GM19043 (cell line): ENCODE measurements around the gene CAMP.
"Not testable (repeated sequence)": the region's sequence is repeated elsewhere in the genome, so short reads cannot be mapped to it uniquely, and the experiment has no call there.

ENCODE experiments used
- ATAC-seq: cut with Tn5 transposase; IDR thresholded peaks from one replicate; pipeline ENCODE4 v1.9.1; 2021; ENCODE audit warnings: low read depth; ENCODE audit not compliant: unreplicated experiment

The CAMP gene

DNA sequence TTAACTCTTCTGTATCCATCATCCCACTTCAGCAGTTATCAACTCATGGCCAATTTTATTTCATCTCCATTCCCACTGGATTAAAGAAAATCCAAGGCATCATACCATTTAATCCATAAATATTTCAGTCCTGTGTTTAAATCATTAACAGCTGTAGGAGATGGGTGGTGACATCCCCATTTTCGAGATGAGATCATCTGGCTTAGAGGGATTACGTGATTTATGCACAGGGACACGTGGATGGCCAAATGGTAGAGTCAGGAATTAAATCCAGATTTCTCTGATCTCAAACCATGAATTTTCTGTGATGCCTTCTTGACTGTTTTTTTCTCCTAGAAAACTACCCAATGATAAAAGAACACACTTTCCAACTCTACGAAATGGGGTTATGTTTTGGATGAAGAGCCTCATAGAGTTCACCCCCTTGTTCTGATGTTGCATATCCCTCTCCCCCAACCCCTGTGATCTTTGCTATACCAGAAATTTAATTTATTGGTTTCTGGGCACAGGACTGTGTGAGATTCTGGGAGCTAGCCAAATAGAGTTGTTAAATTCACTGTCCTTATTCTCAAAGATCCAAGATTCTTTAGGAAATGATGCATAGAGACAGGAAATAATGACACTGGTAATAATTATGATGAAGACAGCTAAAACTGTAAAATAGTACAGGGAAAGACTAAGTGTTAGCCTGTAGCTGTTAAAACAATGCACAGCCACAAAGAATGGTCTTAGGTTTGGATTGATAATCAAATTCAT lies 25.0 kb downstream of the CAMP start:
- ATAC-seq: no peak

DNA sequence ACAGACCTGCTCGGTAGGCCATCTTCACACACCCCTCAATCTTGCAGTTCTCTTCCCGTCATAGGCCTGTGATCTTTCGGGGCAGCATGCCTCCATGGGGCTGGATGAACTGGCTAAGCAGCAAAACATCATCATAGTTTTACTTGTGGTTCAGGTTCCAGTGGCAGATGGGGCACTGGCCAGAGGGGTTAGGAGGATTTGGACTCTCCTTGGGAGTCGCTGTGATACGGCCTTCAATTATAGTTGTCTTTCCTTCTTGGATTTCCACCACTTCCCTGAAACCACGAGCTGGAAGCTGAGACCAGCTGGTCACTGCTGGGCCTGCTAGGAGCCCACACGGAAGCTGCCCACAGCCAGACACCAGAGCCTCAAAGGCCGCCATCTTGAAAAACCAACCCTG lies 33.3 kb downstream of the CAMP start:
- no peak for ATAC-seq

DNA sequence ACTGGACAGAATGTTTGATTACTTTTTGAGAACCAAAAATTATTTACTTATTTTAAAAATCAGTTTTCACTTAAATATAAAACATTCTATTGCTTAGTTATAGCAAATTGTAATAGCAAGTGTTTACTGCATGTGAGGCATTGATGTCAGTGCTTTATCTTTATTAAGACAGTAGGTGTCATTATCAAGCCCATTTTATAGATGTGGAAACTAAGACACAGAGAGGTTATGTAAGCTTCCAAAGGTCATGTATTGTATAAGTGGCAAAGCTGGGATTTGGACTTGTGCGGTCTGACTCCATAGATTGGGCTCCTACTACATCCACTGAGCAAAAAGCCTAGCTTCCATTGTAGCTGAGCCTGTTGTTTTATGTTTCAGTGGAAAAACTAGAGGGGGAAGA lies 35.2 kb downstream of the CAMP start:
- ATAC-seq: no peak

DNA sequence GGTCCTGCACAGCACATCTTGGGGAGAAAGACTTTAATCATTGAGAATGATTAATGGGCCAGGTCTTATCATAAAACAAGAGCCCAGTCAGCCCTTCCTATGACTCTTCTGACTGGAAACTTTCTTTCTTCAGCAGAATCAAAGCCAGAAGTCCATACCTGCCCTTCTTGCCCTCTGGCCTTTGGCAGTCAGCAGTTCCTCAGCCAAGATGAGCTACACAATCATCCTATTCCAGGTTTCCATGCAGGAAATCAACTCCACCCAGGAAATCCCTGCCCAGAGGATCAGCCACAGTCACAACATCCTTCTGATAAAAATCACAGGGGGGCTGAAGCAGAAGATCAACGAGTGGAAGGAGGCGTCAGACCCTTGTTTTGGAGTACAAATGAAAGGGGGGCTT lies 44.5 kb downstream of the CAMP start:
- ATAC-seq: no peak

DNA sequence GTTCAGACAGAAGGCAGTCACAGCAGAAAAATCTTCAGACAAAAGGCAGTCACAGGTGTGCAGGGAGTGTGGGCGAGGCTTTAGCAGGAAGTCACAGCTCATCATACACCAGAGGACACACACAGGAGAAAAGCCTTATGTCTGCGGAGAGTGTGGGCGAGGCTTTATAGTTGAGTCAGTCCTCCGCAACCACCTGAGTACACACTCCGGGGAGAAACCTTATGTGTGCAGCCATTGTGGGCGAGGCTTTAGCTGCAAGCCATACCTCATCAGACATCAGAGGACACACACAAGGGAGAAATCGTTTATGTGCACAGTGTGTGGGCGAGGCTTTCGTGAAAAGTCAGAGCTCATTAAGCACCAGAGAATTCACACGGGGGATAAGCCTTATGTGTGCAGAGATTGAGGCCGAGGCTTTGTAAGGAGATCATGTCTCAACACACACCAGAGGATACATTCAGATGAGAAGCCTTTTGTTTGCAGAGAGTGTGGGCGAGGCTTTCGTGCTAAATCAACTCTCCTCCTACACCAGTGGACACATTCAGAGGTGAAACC lies 45.2 kb downstream of the CAMP start:
- ATAC-seq: no peak

DNA sequence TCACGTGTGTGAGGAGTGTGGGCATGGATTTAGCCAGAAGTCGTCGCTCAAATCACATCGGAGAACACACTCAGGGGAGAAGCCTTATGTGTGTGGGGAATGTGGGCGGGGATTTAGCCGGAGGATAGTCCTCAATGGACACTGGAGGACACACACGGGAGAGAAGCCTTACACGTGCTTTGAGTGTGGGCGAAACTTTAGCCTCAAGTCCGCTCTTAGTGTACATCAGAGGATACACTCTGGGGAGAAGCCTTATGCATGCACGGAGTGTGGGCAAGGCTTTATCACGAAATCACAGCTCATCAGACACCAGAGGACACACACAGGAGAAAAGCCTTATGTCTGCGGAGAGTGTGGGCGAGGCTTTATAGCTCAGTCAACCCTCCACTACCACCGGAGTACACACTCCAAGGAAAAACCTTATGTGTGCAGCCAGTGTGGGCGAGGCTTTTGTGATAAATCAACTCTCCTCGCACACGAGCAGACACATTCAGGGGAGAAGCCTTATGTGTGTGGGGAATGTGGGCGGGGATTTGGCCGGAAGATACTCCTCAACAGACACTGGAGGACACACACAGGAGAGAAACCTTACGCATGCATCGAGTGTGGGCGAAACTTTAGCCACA lies 45.8 kb downstream of the CAMP start:
- no peak for ATAC-seq

DNA sequence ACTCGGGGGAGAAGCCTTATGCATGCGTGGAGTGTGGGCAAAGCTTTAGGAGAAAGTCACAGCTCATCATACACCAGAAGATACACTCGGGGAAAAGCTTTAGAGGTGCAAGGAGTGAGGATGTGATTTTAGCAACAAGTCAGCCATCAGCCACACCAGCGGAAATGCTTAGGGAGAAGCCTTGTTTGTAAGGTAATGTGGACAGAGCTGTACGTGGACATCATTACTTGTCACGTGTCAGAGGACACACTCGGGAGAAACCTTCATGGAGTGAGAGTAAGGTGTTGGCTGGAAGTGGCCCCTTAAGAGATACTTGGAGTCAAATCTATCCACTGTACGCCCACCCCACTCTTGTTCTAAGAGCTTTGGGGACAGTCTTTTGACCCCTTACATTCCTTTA lies 46.3 kb downstream of the CAMP start:
- ATAC-seq: no peak

DNA sequence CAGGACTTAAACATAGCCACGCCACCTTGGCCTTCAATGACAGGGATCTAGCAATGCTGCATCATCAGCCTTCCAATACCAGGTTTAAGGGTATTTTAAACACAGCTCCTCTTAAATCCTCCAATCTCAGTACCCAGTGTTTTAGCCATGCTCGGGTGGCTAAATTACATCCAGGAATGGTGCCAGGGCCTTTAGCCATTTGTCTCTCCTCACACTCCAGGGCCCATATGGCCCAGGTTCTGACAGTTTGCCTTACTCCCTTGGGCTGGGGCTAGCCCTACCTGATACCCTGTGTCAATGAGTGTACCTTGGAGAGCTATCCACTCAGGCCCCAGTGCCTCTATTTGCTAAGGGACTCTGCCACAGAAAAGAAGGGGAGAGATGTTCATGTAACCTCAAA lies 47.0 kb downstream of the CAMP start:
- ATAC-seq: no peak

DNA sequence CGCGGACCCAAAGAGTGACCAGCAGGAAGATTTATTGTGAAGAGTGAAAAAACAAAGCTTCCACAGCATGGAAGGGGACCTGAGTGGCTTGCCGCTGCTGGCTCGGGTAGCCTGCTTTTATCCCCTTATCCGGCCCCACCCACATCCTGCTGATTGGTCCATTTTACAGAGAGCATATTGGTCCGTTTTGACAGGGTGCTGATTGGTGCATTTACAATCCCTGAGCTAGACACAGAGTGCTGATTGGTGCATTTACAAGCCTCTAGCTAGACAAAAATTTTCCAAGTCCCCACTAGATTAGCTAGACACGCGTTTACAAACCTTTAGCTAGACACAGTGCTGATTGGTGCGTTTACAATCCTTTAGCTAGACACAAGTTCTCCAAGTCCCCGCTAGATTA lies 47.9 kb downstream of the CAMP start:
- ATAC-seq: not testable (repeated sequence)

DNA sequence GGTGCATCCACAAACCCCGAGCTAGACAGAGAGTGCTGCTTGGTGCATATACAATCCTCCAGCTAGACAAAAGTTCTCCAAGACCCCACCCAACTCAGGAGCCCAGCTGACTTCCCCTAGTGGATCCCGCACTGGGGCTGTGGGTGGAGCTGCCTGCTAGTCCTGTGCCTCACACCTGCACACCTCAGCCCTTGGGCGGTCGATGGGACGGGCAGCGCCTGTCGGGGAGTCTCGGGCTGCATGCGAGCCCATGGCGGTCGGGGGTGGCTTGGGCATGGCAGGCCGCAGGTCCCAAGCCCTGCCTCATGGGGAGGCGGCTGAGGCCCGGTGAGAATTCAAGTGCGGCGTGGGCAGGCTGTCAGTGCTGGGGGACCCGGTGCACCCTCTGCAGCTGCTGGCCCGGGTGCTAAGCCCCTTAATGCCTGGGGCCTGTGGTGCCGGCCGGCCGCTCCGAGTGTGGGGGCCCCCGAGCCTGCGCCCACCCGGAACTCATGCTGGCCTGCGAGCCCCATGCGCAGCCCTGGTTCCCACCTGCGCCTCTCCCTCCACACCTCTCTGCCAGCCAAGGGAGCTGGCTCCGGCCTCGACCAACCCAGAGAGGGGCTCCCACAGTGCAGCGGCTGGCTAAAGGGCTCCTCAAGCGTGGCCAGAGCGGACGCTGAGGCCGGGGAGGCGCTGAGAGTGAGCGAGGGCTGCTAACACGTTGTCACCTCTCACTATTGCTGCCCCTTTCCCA lies 48.6 kb downstream of the CAMP start:
- no peak for ATAC-seq

DNA sequence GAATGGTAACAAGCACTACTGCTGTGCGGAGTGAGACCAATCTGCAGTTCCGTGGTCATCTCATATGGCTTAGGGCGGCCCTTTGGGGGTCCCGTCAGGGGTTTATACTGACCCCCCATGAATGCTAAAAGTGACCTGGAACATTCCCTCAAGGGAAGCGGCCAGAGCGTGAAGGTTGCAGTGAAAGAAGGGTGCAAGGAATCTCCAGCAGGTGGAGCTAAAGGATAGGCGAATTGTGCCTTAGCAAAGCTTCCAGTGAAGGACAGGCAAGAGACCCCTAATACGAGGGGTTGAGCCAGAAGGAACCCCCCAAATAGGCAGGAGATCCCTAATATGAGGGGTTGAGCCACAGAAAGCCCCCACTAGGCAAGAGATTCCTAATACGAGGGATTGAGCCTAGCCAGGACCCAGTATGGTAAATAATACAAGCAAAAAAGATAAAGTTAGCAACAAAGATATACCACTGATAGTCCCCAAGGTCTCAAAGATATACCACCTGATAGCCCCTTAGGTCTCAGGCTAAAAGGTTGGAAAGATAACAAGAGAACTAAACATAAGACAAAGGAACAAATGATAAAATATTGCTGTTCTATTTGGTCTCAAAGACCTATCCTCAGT lies 50.4 kb downstream of the CAMP start:
- ATAC-seq: no peak

DNA sequence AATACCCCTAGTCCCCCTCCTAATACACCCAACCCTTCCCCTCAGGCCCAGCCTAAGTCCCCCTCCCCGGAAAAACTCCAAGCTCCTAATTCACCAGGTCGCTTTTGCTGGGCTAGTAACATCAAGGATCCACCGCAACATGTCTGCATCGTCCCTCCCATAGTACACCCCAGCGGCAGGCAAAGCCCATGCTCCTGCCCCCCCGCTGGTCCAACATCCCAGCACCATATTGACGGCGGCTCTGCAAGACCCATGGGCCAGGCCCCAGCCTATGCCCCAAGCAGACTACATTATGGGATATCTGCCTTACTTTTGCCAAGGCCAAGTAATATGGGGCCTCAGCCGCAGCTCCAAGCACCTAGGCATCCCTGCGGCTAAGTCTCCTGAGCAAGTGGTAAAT lies 51.2 kb downstream of the CAMP start:
- no peak for ATAC-seq
